ENCODE results near the gene CCDC9.
A peak's percentile ranks its signal among the peaks of the same experiment; 100 is the strongest.

The CCDC9 gene

DNA sequence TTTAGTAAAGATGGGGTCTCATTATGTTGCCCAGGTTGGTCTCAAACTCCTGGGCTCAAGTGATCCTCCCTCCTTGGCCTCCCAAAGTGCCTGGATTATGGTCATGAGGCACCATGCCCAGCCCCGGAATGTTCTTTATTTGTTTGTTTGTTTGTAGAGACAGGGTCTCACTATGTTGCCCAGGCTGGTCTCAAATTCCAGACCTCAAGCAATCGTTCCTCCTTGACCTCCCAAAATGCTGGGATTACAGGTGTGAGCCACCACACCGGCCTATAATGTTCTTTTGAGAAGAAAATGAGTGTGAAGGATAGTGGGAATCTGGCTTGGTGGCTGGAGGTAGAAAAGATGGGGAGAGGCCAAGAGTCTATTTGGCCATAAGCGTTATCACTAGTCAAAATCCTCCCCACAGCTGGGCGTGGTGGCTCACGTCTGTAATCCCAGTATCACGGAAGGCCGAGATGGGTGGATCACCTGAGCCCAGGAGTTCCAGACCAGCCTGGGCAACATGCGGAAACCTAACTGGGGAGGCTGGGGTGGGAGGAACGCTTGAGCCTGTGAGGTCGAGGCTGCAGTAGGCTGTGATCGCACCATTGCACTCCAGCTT is 20.2 kb upstream of the CCDC9 start:
- TF ChIP-seq FOXM1 (IDR thresholded peaks at IDR 0.05; ENCODE audit: borderline replicate concordance, low read depth) (no peak), CREB1 (IDR thresholded peaks at IDR 0.05; ENCODE audit: low read depth) (no peak), CEBPB (IDR thresholded peaks at IDR 0.05) (no peak), EP300 (IDR thresholded peaks at IDR 0.05; ENCODE audit: borderline replicate concordance) (no peak), EGR1 (IDR thresholded peaks at IDR 0.05) (no peak)
- TF ChIP-seq, protein P1, sequence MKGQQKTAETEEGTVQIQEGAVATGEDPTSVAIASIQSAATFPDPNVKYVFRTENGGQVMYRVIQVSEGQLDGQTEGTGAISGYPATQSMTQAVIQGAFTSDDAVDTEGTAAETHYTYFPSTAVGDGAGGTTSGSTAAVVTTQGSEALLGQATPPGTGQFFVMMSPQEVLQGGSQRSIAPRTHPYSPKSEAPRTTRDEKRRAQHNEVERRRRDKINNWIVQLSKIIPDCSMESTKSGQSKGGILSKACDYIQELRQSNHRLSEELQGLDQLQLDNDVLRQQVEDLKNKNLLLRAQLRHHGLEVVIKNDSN (IDR thresholded peaks at IDR 0.05) = no peak
- TF ChIP-seq, protein P2, sequence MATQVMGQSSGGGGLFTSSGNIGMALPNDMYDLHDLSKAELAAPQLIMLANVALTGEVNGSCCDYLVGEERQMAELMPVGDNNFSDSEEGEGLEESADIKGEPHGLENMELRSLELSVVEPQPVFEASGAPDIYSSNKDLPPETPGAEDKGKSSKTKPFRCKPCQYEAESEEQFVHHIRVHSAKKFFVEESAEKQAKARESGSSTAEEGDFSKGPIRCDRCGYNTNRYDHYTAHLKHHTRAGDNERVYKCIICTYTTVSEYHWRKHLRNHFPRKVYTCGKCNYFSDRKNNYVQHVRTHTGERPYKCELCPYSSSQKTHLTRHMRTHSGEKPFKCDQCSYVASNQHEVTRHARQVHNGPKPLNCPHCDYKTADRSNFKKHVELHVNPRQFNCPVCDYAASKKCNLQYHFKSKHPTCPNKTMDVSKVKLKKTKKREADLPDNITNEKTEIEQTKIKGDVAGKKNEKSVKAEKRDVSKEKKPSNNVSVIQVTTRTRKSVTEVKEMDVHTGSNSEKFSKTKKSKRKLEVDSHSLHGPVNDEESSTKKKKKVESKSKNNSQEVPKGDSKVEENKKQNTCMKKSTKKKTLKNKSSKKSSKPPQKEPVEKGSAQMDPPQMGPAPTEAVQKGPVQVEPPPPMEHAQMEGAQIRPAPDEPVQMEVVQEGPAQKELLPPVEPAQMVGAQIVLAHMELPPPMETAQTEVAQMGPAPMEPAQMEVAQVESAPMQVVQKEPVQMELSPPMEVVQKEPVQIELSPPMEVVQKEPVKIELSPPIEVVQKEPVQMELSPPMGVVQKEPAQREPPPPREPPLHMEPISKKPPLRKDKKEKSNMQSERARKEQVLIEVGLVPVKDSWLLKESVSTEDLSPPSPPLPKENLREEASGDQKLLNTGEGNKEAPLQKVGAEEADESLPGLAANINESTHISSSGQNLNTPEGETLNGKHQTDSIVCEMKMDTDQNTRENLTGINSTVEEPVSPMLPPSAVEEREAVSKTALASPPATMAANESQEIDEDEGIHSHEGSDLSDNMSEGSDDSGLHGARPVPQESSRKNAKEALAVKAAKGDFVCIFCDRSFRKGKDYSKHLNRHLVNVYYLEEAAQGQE (IDR thresholded peaks at IDR 0.05; ENCODE audit: low read depth) = no peak

DNA sequence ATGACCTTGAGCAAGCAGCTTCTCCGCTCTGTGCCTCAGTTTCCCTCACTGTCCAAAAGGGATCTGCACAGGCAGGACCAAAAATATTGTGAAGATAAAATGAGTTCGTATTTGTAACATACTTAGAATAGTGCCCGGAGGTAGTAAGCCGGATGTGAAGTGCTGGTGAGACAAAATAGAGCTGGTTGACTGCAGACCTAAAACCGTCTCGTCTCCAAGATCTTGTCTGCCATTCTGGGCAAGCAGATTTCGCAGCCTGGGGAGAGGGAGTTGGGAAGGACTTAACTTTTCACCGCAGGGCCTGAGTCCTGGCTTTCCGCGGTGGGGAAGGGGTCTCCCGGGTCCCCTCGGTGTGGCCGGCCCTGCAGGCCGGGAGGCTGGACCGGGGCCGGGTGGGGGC is 17.2 kb upstream of the CCDC9 start:
- TF ChIP-seq TEAD4 (IDR thresholded peaks at IDR 0.05) (no peak), FOXM1 (IDR thresholded peaks at IDR 0.05; ENCODE audit: borderline replicate concordance, low read depth) (no peak), CREB1 (IDR thresholded peaks at IDR 0.05; ENCODE audit: low read depth) (no peak), TCF12 (IDR thresholded peaks at IDR 0.05; ENCODE audit: low read depth) (no peak), YY1 (IDR thresholded peaks at IDR 0.05; ENCODE audit: low read depth) (no peak)
- TF ChIP-seq, protein P2 (IDR thresholded peaks at IDR 0.05; ENCODE audit: low read depth) = no peak
- TF ChIP-seq, protein P1 (IDR thresholded peaks at IDR 0.05) = no peak

DNA sequence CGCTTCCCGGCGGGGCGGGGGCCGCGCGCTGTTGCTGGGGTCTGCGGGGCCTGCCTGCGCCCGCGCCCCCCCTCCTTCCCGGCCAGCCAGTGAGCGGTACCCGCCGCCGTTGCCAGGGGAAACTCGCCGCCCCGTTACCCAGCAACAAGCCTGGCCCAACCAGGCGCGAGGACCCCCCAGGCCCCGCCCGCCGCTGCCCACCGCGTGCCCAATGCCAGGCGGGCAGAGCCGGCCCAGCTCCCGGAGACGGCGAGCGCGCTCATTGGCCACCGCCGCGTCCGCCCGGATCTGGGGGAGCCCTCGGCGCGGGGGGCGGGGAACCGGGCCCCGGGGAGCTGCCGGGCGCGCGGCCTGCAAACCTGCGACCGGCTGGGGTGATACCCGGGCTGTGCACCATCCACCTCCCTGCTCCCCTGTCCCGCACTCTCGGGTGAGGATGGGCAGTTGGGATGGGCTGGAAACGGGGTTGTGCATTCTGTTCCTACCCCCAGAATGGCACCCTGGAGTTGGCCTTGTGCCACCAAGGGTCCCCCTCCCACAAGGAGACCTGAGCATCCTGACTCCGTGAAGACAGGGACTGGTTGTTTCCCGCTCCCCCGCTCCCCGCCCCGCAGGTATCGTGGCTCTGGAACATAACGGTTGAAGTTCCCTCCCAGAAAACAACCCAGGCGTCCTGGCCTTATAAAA is 16.6 kb upstream of the CCDC9 start:
- TF ChIP-seq EP300 (IDR thresholded peaks at IDR 0.05; ENCODE audit: borderline replicate concordance) = no peak
- TF ChIP-seq YY1 (IDR thresholded peaks at IDR 0.05; ENCODE audit: low read depth) = no peak
- TF ChIP-seq CEBPB (IDR thresholded peaks at IDR 0.05) = no peak
- TF ChIP-seq EGR1 (IDR thresholded peaks at IDR 0.05) = no peak
- TF ChIP-seq TCF12 (IDR thresholded peaks at IDR 0.05; ENCODE audit: low read depth) = no peak
- TF ChIP-seq TEAD4 (IDR thresholded peaks at IDR 0.05) = no peak
- TF ChIP-seq FOXM1 (IDR thresholded peaks at IDR 0.05; ENCODE audit: borderline replicate concordance, low read depth) = no peak
- TF ChIP-seq ZBTB7A (IDR thresholded peaks at IDR 0.05; ENCODE audit: low read depth) = peak; percentile 79; the same call in 1 of the 2 replicates
- TF ChIP-seq, protein P1 (IDR thresholded peaks at IDR 0.05) = no peak
- no peak for TF ChIP-seq TAF1 (IDR thresholded peaks at IDR 0.05; ENCODE audit: low read depth)
- TF ChIP-seq, protein P3, sequence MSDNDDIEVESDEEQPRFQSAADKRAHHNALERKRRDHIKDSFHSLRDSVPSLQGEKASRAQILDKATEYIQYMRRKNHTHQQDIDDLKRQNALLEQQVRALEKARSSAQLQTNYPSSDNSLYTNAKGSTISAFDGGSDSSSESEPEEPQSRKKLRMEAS (IDR thresholded peaks at IDR 0.05) = peak; percentile 45; the same call in 1 of the 2 replicates

DNA sequence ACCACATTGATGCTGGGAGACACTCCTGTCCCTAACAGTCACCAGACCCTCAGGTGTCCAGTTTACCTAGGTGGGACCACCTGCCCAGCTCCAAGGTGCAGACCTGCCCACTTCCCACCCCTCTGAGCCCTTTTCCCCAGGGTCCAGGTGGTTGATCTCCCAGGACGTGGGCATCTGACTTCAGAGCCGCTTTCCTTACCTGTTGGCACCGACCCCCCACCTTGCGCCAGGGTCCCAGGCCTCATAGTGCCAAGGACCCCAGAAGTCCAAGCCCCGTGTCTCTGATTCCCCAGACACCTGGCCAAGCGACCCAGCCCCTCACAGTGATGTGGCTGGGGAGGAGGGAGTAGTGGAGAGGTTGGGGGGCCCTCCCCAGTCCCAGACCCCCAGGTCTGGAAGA is 15.8 kb upstream of the CCDC9 start:
- TF ChIP-seq TCF12 (IDR thresholded peaks at IDR 0.05; ENCODE audit: low read depth) = no peak

DNA sequence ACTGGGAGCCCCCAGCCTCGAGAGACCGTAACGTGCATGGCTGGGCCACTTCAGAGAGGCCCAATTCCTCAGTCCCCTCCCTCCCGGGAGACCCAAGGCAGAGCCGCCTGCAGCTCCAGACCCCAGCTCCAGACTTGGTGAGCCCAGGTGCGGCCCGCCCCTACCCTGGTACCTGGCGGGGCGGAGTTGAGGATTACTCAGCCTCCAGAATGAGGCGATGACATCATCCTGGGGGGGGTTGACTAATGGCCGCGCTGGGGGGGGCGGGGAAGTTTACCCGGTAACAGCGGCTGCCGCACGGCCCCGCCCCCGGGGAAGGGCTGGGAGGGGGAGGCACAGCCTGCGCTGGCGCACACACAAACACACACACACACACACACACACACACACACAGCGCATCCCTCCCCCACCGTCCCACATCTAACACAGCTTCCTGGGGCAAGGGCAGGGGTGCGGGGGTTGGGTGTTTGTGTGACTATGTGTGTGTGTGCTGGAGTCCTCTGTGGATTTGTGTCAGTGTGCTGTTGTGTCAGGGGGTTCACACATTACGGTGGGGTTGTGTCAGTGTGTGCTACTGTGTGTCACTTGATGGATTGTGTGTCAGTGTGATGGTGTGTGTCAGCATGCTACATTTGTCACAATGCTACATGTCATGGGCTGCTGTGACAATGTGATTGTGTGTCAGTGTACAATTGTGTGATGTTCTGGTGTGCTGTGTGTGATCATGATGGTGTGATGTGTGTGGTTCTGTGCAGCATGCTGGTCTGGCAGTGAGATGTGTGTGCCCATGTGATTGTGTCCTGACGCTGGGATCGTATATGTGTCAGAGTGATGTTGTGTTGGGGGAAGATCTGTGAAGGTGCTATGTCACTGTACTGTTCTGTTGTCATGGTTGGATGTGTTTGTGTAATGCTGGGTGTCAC is 15.1 kb upstream of the CCDC9 start:
- TF ChIP-seq EP300 (IDR thresholded peaks at IDR 0.05; ENCODE audit: borderline replicate concordance) (peak; percentile 56; the same call in 1 of the 2 replicates), CEBPB (IDR thresholded peaks at IDR 0.05) (no peak), TAF1 (IDR thresholded peaks at IDR 0.05; ENCODE audit: low read depth) (no peak), TCF12 (IDR thresholded peaks at IDR 0.05; ENCODE audit: low read depth) (peak; percentile 68; the same call in 1 of the 2 replicates), RAD21 (IDR thresholded peaks at IDR 0.05; ENCODE audit: low read depth) (no peak), CREB1 (IDR thresholded peaks at IDR 0.05; ENCODE audit: low read depth) (no peak), YY1 (IDR thresholded peaks at IDR 0.05; ENCODE audit: low read depth) (peak; percentile 84), EGR1 (IDR thresholded peaks at IDR 0.05) (no peak), ZBTB7A (IDR thresholded peaks at IDR 0.05; ENCODE audit: low read depth) (no peak), FOXM1 (IDR thresholded peaks at IDR 0.05; ENCODE audit: borderline replicate concordance, low read depth) (no peak), NFIC (IDR thresholded peaks at IDR 0.05) (no peak)
- TF ChIP-seq, protein P2 (IDR thresholded peaks at IDR 0.05; ENCODE audit: low read depth) = no peak
- TF ChIP-seq, protein P3 (IDR thresholded peaks at IDR 0.05) = peak; percentile 22
- TF ChIP-seq, protein P1 (IDR thresholded peaks at IDR 0.05) = no peak
